Activated T-cell treated with anti-CD3 and anti-CD28 coated beads for 48 hours (primary cell): Measurements from ENCODE around the gene SUGCT.
"Not testable (repeated sequence)": the region's sequence is repeated elsewhere in the genome, so short reads cannot be mapped to it uniquely, and the experiment has no call there.

ENCODE experiments used
- DNase-seq: peaks from one replicate; pipeline ENCODE4 v3.0.0-alpha.2; 2020; ENCODE audit warnings: low read depth

Gene SUGCT

DNA sequence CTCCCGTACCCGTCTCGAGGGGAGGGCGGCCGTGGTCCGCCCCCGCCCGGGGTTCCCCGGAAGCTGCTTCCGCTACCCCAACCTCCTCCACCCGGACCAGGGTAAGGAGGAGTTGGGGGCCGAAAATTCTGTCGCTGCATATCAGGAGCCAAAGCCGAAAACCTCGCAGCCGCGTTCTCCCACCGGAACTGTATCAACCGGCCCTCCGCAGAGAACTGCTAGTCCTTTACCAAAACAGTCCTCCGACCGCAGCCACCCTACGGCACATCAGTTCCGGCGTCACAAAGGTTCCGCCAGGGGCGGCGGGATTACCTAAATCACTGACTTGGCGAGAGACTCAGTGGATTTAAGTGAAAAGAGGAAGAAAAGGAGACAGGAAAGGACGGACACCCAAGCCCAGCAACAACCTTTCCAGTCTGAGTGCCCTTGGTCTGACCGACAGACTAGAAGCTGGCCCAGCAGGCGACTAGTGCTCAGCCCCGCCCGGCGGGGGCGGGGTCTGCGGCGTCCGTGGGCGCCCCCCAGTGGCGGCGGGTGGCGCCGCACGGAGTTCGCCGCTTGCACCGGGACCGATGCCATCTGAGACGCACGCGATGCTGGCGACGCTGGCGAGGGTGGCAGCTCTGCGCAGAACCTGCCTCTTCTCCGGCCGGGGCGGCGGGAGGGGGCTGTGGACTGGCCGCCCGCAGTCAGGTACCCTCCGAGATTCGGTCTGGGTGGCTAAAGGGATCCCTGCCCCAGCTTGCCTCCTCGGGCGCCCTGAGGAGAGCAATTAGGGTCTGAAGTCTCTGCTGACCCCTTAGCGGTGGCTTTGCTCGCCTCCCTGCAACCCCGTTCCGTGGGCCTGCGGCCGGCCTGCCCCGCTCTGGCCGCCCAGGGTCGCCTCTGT lies at the start of gene SUGCT, which contains the start of gene MPLKIP:
SUGCT (plus strand) TSS at position 578 of the 889 bp plus-strand sequence.
MPLKIP (minus strand) TSS at position 195 of the 889 bp plus-strand sequence; CDS start at position 140, 55 bp downstream.
- DNase-seq, result peak; percentile 83

DNA sequence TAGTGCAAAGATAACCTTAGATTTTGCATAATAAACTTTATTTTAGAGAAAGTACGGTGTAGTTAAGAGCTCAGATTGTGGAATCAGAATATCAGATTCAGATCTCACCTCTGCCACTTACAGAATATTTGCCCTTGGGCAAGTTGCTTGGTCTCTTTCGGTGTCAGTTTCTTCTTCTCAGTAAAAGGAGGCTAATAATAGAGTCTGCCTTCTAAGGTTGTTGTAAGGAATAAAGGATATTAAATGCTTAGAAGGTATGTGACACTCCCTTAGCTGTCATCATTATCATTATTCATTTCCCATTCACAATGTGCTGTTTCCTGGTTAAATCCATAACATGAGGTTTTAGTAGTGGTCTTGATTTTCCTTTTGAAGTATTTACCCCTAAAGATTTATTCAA lies 42.6 kb upstream of the SUGCT start:
- DNase-seq, result no peak

DNA sequence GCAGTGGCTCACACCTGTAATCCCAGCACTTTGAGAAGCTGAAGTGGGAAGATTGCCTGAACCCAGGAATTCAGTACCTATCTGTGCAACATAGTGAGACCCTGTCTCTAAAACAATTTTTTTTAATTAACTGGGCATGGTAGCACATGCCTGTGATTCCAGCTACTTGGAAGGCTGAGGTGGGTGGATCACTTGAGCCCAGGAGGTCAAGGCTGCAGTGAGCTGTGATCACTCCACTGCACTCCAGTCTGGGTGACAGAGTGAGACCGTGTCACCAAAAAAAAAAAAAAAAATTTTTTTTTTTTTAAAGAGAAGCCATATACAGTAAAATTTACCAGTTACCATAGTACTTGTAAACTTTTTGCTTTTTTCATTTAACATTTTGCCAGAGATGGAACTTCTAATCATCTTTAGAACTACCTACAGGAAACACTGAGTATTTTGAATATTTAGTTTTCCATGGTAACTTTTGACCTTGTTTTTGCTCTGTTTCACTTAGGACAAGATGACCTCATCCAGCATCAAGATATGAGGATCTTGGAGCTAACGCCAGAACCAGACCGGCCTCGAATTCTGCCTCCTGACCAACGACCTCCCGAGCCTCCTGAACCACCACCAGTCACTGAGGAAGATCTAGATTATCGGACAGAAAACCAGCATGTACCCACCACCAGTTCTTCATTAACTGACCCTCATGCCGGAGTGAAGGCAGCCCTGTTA lies 41.0 kb upstream of the SUGCT start:
- no peak for DNase-seq

DNA sequence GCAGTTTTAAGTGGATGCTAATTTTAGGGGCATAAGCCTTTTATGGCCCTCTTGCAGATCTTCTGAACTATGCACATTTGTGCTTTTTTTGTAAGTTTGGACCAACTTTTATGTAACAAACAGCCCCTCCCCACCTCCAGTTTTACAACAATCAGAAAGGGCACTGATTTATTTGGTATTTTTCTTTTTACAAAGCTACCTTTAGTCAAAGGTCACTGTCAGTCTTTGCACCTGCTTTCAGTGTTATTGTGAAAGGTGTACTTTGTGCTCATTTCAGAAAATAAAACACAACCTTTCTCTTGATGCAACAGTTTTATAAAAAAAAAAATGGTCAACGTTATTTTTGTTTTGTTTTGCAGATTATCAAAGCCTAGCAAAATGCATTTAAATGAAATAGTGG lies 39.6 kb upstream of the SUGCT start:
- DNase-seq, result no peak

DNA sequence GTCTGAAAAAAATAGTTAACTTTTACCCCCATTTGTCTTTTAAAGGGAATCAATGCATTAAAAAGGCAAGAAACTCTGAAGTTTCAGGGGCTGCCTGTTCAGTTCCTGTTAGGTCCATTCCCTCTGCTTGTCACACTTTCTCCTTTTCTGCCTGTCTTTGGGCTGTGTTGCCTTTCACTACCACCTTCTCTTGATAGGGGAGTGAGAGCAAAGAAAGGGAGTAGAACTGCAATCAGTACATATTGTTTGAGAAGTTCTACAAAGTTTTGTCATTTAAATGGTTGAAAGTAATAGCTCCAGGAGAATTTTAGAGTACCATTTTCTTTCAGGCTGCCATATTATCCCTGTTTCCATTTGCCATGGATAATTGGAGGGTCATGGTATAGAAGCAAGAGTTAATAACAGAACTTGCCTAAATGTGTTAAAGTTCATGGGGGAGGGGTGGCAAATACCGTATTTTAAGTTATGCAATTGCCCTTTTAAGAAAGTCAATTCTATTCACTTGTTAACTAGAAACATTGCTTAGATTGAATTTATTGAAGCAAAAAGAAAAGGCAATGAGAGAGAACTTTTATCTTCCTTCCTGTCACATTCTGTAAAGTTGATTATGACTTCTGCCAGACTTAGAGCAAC lies 39.0 kb upstream of the SUGCT start:
- DNase-seq, result no peak

GRCh38 chr7:40097728-40098127 lies 37.1 kb upstream of the SUGCT start:
- DNase-seq, result no peak

- no peak for DNase-seq
Measured at GRCh38 chr7:40098810-40099209, 36.0 kb upstream of the SUGCT start.

- no peak for DNase-seq
Measured at GRCh38 chr7:40099837-40100236, 35.0 kb upstream of the SUGCT start.

- no peak for DNase-seq
Measured at GRCh38 chr7:40101201-40101600, 33.6 kb upstream of the SUGCT start.

DNA sequence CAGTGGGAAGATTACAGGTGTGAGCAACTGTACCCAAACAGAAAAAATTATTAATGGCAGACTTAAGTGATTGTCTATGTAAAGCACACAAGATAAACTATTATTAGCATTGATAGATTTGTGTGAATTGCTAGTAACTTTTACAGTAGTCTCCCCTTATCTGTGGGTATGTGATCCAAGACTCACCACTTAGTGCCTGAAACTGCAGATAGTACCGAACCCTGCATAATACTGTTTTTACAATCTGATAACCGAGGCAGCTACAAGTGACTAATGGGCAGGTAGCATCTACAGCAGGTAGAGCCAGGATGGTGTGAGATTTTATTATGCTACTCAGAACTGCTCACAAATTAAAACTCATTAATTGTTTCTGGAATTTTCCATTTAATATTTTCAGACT lies 31.9 kb upstream of the SUGCT start:
- DNase-seq, result no peak

- DNase-seq, result no peak
Measured at GRCh38 chr7:40105879-40106473, 28.8 kb upstream of the SUGCT start.

DNA sequence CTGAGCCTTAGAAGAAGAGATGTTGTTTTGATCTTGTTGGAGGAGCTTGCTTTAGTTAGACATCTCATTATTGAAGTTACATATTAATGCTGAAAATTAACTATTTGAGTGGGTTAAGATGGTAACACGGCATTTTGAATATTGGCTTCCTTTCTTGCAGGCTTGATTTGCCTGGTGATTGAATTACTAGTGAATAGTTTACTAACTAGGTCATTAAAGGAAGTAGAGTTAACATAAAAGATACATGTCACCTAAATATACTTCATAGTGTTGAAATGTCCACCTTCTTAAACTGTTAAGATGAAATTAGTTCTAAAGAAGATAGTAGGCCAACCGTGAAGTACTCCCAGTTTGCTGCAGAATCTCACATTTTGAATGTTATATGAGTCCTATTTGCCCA lies 18.9 kb upstream of the SUGCT start:
- DNase-seq, result no peak

- DNase-seq, result not testable (repeated sequence)
Measured at GRCh38 chr7:40117199-40117598, 17.6 kb upstream of the SUGCT start.

DNA sequence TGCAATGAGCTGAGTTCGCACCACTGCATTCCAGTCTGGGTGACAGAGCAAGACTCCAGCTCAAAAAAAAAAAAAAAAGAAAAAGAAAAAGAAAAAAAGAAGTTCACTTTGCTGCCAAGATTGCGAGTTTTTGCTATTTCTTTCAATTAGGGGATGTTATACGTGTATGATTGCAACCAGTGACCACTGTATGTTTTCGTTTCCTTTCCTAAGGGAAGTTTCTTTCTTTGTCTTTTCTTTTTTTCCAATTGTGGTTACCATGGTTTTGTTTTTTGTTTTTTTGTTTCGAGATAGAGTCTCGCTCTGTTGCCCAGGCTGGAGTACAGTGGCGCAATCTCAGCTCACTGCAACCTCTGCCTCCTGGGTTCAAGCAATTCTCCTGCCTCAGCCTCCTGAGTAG lies 16.6 kb upstream of the SUGCT start:
- DNase-seq, result not testable (repeated sequence)

GRCh38 chr7:40120020-40120419 lies 14.8 kb upstream of the SUGCT start:
- no peak for DNase-seq

DNA sequence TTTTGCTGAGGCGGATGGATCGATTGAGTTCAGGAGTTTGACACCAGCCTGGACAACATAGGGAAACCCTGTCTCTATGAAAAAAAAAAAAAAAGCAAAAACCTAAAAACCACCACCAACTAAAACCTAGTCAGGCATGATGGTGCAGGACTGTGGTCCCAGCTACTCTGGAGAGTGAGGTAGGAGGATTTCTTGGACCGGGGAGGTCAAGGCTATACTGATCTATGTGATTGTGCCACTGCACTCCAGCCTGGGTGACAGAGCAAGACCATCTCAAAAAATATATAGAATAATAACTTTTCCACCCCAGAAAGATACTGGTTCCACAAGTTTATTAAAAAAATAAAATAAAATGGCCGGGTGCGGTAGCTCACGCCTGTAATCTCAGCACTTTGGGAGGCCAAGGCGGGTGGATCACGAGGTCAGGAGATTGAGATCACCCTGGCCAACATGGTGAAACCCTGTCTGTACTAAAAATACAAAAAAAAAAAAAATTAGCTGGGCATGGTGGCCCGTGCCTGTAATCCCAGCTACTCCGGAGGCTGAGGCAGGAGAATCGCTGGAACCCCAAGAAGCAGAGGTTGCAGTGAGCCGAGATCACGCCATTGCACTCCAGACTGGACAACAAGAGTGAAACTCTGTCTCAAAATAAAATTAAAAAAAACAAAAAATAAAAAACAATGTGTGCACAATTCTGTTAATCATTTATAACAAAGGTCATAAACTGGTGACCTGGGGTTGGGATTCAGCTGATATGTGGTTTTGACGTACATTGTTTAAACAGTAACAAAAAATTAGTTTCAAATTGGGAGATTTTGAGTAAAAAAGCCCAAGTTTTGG lies 12.5 kb upstream of the SUGCT start:
- not testable (repeated sequence) for DNase-seq

GRCh38 chr7:40122940-40123254 lies 11.9 kb upstream of the SUGCT start:
- no peak for DNase-seq

DNA sequence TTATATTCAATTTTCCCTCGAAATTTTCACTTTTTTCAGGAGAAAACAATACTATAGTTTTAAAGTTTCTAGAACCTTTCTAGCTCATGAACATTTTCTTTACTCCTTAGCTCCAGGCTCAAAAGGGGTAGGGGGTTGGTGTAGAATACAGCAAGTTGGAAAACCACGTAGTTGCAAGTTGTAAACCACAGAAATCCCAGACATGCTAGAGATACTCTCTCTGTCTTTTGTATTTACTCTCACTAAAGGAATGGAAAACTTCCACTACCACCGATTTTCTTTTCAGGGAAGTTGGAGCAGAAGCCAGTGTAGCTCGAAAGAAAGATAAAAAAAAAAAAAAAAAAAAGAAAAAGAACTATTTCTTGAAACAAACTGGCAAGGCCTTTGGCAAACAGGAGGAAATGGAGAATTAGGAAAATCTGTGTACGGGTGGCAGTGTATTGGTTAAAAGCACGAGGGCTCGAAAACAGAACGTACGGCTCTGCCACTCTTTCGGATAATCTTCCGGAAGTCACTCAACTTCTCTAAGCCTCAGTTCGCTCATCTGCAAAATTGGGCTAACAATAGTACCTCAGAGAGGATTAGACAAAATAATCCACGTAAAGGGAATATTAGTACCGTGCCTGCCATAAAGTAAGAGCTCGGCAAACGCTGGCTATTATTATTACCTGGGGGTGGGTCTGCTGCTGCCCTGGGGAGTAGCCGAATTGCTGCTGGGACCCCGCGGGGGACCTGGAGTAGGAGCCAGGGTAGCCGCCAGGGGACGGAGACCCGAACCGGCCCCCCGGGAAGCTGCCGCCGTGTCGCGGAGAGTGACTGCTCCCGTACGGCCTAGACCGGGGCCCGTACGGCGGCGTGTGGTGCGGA lies 1.0 kb upstream of the SUGCT start:
- DNase-seq, result no peak

GRCh38 chr7:40135317-40135610 lies 459 bp downstream of the SUGCT start:
- DNase-seq, result no peak

- no peak for DNase-seq
Measured at GRCh38 chr7:40137563-40137962, 2.8 kb downstream of the SUGCT start.

DNA sequence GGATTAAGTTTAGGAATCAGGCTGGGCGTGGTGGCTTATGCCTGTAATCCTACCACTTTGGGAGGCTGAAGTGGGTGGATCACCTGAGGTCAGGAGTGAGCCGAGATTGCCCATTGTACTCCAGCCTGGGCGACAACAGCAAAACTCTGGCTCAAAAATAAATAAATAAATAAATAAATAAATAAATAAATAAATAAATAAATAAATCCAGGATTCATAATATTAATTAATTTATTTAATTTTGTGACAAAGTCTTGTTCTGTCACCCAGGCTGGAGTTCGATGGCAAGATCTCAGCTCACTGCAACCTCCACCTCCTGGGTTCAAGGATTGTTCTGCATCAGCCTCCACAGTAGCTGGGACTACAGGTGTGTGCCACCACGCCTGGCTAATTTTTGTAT lies 4.2 kb downstream of the SUGCT start:
- no peak for DNase-seq
